Hematopoietic multipotent progenitor cell treated with erythropoietin and hydrocortisone succinate and interleukin-3 and kit ligand, for 4 days (in vitro differentiated cells): ENCODE data around the gene AFAP1.

Experiments used
- DNase-seq: peaks from one replicate; pipeline ENCODE4 v3.0.0-alpha.2; 2015

Gene AFAP1

DNA sequence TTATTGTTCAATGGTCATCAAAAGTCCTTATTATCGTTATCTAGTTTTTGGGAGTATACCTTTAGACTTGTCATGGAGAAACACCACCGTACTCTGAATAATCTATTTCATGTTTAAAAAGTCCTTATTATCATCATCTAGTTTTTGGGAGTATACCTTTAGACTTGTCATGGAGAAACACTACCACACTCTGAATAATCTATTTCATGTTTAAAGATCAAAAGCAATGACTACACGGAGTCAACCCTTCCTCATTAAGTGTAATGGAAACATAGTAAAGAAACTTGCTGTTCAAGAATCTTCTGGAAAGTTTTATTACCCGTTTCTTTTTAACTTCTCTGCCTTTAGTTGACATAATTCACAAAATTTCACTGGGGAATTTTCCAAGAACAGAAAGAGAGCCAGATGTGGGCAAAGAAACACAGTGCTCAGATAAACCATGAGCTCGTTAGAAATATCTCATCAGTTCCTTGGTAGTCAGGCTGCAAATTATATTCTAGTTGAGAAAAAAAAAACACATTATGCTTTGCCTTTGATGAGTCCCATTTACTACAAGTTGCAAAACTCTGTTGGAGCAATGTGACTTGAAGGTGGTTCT, 158.8 kb downstream of the AFAP1 start:
- no peak for DNase-seq

DNA sequence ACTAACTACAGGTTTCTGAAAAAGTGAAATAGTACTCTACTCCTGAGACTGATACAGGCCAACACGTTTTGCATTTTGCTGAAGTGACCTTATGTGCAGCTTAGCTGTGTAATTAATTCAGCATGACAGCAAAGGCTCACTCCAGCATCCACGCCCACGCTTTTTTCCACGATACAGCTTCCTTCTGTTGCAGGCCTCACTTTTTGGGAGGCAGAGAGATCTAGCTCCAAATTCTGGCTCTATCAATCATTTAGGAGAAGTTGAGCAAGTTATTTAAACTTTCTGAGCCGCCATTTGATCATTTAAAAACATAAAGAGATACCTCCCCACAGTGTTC, 160.3 kb downstream of the AFAP1 start:
- DNase-seq, result no peak

DNA sequence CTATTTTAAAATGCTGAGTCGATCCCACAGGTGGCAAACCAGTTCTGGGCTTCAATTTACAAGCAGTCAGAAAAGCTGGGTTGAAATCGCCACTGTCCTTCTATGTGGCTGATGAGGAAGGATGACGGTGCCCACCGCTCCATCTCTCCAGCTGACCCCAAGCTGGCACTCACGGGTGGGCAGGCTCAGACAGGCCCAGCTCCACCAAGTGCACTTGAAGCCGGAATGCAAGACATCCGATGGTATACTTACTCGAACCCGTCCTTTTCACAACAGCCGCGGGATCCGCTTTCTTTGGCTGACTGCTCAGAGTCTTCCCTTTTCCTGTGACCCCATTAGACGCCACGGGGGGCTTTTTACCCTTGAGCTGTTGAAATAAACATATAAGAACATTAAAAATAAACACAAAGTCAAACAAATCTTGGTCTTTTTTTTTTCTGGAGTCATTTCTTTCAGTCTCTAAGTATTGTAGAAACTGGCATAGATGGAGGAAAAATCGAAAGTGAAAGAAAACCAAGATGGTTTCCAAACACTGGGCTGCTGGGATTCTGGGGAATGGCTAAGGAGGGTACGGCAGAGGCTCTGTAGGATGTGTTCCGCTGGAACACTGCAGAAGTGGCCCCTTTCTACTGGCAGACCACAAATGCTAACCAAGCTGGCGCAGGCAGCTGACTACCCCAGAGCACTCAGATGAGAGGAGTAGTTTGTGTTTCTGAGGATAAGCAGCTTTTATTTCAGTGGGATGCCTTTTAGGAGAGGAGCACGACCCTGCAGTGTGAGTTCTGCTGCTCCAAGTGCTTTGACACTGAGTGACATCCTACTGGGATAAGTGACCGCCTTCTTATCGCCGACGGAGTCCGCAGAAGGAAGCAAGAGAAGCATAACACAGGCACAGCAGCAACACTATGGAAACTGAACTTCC, 160.9 kb downstream of the AFAP1 start:
- DNase-seq, result no peak

DNA sequence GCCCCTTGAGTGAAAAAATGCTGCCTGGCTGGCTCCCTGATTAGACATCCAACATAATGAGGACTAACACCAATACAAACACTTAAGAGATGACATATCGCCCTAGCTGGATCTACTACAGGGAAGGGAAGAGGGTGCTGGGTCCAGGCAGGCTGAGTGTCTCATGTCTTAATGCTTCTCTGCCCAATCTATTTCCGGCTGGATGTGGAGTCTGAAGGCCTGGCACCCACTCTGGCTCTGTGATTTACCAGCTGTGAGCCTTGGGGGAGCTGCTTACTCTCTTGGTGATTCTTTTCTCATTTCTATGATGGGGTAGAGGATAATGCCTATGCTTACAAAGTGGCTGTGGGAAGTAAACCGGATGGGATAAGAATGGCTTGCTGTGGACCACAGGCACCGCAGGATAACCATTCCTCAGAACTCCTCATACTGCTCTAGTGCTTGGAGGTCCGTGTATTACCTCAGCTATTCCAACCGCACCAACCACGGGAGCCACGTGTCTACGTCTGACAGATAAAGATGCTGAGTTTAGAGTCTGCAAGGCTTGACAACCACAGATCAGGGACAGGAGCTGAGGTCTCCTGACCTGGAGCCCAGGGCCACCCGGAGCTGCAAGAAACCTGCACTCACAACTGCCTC, 161.7 kb downstream of the AFAP1 start:
- DNase-seq, result no peak

DNA sequence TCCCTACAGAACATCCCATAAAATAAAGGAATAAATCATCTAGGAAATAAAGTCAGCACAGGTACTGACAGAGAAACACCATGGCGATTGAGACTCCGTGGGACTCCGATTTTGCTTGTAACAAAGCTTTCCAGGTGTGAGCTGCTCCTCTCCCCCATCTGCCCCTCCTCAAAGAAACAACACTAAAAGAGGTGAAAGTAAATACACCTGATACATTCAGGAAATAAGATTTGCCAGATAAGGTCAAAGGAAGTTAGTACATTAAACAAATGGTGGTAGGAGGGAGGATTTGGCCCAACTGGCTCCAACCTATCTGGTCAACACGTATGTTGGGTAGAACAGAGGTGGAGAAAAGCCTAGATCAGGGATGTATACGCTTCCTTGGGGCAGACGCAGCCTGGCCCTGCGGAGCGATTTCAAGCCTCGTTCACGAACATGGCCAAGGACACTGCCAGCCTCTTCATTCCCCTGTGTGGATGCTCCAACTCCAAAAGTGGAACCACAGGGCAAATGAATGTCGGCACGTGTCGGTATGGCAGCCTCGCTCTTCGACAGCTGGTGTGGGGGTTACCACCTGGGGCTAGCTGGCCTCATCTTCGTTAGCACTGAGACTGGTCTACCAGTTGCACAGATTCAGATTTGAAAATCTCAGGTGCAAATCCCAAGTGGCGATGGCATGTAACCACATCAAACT, 162.5 kb downstream of the AFAP1 start:
- no peak for DNase-seq

DNA sequence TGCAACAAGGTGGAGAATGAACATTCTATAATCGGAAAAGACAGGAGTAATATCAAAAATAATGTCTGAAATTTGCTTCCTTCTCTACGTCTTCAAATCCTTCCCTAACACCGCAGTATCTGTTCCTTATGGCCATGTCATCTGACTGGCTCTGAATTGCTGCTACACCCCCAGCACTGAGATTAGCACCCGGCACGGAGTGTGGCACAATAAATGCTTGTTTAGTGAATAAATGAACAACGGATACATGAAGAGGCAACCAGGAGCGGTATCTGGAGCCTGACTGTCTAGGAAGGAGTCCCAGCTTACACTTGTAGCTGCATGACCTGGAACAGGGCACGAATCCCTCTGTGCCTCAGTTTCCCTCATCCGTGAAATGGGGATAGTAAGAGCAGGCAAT, 164.3 kb downstream of the AFAP1 start:
- no peak for DNase-seq

DNA sequence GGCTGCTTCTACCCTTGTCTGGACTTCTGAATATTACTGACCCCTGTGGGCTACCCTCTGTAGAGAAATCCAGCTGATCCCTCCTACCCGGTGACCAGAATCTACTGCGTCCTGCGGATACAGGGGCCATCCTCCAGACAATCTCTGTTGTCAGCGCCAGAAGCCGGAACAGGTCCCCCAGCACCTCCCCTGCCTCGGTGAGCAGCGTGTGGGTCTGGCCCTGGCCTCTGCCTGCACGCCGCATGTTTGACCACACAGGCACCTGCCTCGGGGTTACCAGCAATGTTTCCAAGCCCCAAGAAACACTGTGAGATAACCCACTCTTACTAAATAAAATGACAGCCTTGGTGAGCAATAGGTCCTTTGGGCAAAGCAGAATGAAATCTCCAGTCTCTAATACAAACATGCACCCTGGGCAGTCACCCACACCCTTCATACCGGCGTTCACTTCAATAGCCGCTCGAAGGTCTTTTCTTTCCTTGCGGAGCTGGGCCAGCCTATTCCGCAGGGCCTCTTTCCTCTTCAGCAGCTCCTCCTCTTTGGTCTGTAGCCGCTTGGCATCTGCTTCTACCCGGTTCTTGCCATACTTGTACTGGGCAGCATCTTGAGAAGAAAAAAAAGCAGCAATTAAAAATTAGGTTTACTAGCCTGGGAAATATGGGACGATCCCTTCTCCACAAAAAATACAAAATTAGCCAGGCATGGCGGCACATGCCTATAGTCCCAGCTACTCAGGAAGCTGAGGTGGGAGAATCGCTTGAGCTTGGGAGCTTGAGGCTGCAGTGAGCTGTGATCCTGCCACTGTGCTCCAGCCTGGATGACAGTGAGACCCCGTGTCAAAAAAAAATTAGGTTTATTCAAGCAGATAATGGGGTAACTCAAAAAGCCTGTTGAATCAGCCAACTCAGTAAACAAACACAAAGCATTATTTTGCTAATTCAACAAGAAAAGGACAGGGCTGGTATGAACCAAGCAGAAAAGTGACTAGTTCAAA, 165.1 kb downstream of the AFAP1 start:
- no peak for DNase-seq

DNA sequence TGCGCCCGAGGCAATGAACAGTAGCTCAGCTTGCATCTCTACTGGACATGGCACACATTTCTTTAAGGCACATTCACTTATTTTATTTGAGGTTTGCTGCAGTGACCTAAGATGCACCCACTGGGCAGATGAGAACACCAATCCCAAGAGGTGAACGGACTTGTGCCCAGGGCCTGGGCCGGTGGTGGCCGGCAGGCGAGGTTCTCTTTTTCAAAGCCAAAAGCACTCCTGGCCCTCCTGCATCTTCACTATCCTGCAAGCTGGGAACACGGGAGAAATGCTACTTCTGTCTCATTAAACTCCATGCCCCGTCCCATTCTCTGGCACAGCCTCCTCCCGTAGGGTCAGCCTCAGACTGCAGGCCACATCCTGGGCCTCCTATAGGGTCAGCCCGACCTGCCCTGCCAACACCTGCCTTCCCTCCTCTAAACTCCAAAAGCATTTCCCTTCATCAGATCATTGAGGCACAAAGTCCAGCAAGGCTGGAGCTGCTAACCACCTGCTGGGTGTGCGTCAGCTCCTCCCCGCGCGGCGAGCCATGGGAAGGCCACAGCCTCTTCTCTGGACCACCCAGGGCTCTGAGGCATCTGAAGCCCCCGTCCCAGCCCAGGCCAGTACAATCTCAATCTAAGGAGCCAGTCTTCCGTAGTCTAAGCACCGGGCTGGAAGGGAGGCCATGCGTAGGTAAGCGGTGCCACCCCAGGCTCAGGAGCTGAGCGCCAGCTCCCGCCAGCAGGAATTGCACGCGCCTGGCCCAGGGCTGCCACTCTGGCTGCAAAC, 166.1 kb downstream of the AFAP1 start:
- DNase-seq, result no peak

DNA sequence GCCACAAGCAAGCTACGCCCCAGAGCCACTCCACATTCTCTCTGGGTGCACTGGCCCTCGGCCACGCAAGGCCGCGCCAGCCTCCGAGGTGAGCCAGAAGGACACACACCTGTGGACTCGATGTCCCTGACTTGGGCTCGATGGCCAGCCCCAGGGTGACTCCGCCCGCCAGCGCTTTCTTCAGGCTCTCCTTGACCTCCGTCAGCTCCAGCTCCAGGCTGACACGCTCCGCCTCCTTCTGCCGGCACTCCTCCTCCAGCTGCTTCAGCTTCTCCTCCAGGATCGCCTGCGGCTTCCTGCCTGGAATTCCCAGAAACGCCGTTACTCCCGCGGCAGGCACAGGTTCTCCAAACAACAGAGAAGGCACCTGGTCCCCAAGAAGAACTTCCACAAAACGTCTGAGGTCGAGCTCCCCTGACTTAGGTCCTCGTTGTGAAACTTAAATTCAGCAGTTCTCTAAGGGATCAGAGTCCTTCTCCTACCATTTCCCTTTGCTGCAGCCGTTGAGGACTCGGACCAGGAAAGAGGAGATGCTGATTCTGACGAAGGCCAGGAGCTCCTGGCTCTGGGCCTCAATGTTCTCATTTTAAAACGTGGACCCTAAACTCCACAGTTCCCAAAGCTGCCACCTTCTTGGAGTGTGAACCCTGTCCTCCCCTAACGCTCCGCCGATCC, 166.8 kb downstream of the AFAP1 start:
- no peak for DNase-seq

DNA sequence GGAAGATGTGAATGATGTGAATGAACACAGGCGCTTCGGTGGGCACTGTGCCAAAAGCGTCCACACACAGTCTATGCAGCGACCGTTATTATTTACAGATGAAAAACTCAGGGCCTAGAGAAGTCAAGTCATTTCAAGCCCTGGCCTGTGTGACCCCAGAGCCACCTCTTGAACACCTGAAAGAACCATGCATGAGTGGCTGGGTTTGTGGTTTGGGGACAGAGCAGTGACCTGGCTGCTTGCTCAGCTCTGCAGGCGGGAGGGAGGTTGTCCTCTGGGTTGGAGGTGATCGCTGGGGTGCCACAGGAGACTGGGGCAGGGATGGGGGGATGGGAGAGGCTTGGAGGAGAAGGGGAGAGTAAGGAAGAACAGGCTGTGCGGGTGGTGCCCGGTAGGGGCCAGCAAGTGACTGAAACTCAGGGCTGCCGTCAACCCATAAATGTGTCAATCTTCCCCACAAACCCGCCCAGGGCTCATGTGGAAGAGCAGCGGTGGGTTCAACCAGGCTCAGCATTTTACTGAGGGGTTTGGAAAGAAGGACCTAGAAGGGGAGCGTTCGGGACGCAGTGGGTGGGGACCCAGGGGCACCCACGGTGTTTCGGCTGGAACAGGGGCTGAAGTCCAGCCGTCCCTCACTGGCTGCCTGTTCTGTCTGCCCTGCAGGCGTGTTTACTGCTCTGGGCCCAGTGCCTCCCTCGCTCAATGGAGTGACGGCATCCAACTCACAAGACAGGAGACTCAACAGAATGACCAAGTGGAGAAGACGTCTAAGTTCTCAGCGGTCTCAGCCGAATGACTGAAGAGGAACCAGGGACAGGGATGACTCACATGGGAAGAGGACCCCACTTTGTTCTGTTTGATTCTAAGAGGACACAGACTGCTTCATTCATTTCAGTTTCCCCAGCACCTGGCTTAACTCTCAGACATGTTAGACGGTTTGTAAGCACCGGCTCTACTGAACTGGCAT, 167.8 kb downstream of the AFAP1 start:
- DNase-seq, result no peak

DNA sequence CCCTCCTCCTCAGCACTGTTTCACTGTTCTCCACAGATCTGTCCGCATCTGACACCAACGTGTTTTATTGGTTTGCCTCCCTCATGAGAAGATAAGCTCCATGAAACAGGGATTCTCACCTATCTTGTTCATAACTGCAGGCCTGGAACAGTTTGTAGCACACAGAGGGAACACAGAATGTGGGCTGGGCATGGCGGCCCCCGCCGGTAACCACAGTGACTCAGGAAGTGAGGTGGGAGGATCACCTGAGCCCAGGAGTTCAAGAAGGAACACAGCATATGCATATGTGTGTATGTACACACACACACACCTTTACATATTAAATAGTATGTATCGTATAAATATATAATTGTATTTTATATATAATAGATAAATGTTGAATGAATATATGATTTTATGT, 168.6 kb downstream of the AFAP1 start:
- no peak for DNase-seq

DNA sequence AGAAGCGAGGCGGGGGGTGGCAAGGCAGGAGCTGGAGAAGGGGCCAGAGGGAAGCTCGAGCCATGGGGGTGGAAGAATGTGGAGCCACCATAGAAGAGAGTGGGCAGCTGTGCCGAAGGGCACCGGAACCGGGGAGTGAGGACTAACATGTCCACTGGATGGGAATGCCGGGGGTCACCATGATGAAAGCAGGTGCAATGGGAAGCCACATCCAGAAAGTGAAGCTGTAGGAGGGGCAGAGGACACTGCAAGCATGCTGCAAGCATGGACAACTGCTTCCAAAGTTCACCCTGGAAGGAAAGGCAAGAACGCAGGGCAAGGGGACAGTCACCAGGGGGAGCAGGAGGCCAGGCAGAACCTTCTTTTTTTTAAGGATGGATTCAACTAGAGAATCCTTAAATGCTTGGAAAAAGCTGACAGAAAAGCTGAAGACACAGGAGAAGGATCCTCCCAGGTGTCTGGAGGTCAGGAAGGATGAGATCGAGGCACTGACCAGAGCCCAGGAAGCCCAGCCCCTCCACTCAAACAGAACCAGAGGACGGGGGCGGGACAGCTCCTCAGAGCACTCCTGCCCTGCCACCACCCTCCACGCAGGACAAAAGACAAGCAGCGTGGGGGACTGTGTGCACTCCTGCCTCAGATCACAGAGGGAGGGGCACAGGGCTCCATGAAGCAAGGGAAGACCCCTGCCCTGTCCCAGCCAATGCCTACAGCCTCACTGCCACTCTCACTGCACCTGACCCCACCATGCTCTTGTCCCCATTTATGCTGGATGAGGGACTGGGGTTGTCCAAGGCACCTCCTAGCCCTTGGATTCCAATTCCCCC, 169.2 kb downstream of the AFAP1 start:
- DNase-seq, result peak; percentile 64

DNA sequence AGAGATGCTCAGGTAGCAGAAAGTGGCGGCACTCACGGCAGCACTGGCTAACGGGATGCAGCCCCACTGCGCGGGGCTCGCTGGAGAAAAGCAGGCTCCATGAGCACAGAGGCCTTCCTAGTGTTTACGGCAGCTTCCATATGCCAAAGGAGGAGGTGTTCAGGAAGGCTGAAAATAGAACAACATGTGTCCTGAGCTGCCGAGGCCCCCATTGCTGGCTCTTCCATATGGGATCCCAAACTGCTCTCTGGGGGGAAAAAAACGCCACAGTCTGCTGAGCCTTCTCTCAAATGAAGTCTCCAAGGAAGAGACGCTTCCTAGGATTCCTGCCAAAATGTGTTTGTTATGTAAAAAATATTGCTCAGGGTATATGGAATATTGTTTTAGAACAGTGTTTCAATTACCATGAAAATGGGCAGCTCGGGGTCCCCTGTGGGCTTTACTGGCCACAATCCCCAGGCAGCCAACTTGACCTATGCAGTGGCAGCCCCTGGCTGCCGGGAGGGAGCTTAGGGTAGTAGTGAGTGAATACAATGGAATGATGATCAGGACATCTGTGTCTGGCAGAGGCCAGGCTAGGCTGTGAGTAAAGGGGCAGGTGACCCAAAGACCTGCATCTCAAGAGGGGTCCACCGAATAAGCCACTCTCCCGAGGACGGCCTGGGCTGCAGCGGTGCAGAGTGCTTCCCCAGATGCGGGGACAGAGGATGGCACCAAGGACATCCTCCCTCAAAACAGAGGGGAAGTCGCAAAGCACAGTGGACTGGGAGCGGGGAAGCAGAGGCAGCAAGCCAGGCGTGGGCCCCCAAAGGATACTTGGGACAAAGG, 170.1 kb downstream of the AFAP1 start:
- no peak for DNase-seq

DNA sequence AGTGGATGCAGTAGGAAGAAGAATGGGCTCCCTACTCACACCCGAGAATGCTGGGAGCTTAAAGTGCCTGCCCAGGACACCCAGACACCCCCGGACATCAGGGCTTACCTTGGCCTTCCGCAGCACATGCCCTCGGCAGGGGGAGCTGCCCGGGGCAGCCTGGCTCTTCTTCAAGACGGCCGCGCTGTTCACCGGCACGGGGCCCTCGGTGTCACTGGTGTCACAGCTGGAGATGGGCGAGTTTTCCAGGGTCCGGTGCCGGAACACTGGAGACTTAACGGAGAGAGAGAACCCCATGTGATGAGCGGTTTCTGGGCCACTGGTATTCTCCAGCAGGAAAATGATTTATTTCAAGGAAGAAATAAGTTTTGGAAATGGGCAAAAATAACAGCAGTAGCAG, 170.9 kb downstream of the AFAP1 start:
- DNase-seq, result no peak

DNA sequence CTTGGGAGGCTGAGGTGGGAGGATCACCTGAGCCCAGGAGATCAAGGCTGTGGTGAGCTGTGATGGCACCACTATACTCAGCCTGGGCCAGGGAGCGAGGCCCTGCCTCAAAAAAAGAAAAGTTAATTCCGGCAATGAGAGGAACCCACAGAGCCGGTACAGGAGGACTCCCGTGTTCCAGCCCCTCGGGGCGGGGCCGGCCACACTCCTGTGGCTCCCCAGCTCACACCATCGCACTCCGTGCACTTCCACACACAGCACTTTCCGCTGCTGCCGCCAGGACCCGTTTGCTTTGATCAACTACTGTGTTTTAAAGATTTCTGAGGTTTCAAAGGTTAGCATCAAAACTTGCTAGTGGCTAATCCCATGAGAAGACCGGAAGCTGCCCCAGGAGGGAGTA, 171.7 kb downstream of the AFAP1 start:
- no peak for DNase-seq

DNA sequence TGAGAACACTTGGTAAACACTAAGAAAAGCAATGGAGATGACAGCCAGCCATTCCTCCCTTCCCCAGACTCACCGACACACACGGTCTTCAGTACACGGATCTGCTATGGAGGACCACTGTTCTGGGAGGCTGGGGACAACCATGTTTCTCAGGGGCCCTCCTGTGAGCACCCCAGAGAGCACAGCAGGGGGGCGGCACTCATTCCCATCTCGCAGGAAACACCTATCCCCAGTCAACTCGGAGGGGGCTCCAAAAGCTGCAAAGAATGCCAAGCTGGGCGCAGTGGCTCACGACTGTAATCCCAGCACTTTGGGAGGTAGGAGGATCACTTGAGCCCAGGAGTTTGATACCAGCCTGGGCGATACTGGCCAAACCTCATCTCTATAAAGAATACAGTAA, 172.1 kb downstream of the AFAP1 start:
- DNase-seq, result no peak

DNA sequence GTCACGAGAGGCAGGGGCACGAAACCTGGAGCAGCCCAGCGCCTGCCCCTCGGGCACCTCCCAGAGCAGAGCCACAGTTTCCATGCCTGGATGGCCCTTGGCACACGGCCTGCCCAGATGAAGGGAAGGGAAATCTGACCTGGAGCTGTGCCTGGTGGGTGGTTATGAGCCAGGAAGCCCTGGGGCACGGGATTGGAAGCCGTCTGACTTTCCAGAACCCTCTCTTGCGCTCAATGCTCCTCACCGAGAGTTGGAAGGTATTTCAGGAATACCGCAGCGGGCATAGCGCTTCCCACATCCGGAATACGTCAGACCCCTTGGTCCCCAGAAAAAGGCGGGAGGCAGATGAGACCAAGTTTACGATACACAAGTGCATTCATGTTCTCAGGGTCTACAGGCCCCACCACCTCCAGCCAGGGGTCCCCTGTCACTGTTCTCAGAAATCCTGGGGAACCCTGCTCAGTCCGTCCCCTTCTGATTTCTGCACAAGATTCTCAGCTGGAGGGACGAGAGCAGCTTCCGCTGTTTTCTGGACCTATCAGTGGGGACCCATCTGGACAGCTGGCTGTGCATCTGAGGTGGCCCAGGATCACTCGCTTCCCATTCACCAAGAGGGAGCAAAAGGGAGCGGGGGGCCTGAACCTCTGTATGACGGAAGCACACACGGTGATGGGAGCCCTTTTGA, 172.9 kb downstream of the AFAP1 start:
- DNase-seq, result no peak
